Stimulated activated CD4-positive, alpha-beta T cell treated with anti-CD3 and anti-CD28 coated beads, Interleukin-2, amount 100 ng/mL, for 24 hours (primary cell): ENCODE data around the gene EIF6.
"Not testable (repeated sequence)": the region's sequence is repeated elsewhere in the genome, so short reads cannot be mapped to it uniquely, and the experiment has no call there.

Experiments
- DNase-seq, 2 donors: peaks; one replicate each; pipeline ENCODE4 v3.0.0-alpha.2; 2020

The EIF6 gene

DNA sequence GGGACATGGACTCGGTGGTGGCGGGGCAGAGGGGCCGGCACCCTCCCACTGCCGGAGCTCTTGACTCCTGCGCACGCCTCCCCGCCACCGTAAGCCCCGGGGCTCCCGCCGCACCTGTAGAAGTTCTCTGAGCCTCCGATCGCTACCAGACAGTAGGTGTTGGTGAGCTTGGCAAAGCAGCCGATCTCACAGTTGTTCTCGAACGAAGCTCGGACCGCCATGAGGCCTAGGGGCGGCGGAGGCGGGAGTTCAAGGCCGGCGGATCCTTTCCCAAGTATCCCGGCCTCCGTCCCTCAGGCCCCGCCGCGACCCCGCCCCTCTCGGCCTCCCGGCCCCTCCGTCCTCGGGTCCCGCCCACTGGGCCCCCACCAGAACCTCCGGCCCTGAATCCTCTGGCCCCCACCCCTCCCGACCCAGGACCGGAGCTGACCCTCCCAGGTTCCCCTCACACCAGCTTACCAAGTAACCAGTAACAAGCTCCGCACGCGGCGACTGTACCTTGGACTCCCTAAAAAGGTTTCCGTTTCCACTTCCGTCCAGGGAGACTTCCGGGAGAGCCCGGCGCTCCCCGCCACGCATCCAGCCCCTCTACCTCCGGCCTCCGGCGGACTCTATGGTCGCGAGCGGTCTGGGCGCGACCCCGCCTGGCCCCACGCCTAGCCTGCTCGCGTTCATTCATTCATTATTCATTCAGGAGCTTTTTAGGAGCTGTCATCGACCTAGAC is at the start of gene EIF6:
Gene EIF6 (minus strand): TSS at position 506 of the 725 bp plus-strand sequence. CDS start 285 bp downstream, at position 221.
- DNase-seq, result peak; percentile 82 to 83

- no peak for DNase-seq
These were observed 49.0 kb upstream of the EIF6 start for GRCh38 chr20:35333606-35334005.

GRCh38 chr20:35332540-35333200 is 48.1 kb upstream of the EIF6 start:
- no peak for DNase-seq

- peak; percentile 60 to 65 for DNase-seq
These were observed 45.0 kb upstream of the EIF6 start for GRCh38 chr20:35329435-35330139.

GRCh38 chr20:35328689-35329088 is 44.1 kb upstream of the EIF6 start:
- DNase-seq, result no peak

DNA sequence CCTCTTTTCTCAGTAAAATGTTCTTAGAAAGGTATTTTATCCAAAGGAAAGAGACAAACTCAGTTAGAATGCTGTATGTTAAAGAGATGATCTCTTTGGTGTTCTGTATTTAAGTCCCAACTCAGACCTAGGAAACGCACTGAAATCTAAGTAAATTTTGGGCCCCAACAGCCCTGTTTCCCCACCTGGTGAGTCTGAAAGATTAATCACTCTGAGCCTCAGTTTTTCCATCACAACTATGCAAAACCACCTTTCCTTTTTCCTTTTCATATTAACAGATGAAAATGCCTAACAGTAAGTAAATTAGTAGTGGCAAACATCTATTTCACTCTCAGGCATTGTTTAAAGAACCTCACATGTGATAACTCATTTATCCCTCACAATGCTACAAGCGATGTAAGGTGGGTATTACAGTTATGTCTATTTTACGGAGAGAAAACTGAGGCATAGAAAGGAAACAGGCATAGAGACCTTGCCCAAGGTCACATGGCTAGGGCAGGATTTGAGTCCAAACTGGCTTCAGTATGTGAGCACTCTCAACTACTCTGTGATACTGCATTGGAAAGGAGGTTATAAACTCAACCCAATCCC is 43.6 kb upstream of the EIF6 start:
- no peak for DNase-seq

DNA sequence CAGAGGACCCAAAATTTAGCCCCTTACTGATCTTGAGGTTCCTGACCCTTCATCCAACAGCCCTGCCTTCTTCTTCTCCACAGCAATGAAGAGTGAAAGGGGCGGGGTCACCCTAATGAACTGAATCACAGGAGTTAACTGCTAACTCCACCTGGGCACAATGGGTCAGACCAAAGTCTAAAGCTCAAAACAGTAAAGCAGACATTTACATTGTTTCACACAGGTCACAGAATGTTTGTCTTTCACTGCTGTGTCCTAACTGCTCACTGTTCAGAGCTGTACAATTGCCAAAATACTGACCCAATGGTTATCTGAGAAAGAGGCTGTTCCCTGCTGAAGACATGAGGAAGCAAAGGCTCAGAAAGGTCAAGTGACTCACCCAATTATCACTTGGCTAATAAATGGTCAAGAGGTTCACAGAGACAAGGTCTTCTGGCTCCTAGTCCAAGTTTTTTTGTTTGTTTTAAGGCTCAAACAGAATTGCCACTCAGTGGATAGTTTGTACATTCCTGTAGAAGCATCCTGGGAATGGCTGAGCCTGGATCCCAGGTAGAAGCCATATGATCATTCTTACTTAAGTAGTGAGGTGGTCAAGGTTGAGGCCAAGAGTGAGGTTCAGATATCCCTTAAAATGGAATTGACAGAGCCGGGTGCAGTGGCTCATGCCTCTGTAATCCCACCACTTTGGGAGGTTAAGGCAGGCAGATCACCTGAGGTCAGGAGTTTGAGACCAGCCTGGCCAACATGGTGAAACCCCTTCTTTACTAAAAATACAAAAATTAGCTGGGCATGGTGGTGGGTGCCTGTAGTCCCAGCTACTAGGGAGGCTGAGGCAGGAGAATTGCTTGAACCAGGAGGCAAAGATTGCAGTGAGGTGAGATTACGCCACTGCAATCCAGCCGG is 42.8 kb upstream of the EIF6 start:
- no peak for DNase-seq

DNA sequence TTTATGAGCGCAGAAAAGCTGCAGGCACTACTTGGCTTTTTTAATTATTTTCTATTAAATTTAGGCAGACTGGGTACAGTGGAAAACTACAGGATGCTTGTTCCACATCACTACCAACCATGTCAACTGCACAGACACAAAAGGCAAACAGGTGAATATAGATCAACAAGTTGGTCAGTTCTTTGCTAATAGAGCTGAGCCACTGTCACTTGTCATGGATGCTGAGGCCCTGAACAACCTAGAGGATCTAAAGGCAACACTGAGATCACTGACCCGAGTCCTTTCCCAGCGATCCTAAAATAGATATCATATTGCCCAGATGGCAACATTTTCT is 42.1 kb upstream of the EIF6 start:
- no peak for DNase-seq

- DNase-seq, result no peak
These were observed 41.6 kb upstream of the EIF6 start for GRCh38 chr20:35326021-35326739.

DNA sequence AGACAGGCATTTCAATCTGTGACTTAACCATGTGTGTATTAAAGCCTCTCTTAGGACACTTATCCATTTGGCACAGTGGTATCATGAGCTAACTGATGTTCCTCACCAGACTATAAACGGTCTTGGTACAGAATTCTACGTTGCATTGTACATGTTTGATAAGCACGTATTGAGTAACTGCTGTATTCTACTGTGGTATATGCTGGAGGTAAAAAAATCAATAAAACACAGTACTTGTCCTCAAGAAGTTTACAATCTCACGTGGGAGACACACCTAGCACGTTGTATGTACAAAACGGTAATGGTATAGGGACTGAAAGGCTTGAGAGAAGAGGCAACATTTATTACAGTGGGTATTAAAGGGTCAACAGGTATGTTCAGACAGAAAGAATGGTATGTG is 40.8 kb upstream of the EIF6 start:
- no peak for DNase-seq

DNA sequence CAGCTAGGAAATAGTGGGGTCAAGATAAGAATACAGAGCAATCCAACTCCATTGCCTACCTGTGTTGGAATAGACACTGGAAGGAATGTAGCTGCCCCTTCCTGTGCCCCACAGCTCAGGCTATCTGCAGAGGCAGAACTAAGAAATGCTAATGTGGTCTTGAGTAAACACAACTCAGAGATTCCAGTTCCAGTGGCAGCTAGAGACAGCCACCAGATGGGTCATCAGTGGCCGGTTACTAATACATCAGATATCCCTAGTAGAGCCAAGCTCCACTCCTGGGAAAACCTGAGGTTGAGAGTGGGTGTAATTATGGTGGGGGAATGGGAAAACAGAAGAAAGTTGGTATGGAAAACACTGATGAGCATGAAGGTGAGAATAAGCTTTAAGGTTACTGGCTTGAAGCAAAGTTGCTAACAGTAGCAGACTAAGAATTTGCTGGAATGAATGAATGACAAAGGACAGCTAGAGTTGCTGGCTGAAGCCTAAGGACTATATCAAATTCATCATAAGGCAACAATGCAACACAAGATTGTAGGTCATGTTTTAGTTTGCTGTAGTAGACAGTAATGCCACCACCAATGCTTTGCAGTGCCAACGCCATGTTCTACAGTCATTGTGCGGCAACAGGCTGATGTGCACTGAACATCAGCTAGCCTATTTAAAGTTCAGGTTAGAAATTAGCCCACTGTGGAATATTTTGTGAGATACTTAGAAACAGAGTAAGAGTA is 36.0 kb upstream of the EIF6 start:
- DNase-seq, result no peak

DNA sequence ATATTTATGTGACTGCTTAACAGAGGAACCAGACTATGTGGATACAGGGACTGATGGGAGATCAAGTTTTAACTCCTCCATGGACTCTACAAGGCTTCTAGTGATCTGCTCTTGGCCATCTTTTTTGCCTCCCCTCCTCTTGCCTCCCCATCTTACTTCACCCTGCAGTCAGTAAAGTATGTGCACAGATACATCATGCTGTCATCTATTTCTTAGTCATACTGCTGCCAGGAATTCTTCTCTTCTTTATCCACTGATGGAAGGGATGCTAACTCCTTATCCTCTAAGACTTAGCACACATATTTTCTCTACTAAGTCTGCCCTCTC is 35.3 kb upstream of the EIF6 start:
- DNase-seq, result no peak

- DNase-seq, result no peak
These were observed 34.8 kb upstream of the EIF6 start for GRCh38 chr20:35319192-35319870.

- no peak for DNase-seq
These were observed 34.1 kb upstream of the EIF6 start for GRCh38 chr20:35318502-35319157.

DNA sequence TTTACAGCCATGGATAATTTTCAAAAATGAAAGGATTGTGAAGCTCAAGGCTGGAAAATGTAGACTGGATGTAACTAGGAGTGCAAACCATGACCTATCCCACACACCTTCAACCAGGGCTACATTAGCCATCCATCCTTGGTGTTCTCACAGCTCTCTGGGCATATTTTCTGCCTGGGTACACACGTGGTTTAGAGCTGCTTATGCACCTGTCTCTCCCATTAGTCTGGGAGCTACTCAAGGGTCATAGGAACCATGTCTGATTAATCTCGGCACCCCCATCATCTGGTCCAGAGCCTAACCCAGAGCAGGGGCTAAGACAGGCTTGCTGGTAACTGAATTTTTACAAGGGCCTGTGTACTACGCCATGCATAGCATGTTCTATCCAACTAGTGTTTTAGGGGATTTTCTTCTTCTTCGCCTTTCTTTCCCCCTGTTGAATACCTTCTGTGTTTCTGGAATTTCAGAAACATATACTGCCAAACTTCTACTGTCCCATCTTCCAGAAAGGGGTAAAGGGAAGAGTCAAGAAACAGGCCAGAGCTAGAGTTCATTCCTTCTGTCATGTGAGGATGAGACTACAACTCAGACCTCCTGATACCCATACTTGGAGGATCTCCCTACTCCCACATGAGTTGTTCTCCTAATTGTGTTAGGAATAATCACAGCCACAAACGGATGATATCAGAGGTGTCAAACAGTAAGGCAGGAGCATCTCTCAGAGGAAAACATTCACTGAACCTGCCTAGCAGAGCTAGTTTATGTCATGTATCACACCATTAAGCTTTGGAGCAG is 33.0 kb upstream of the EIF6 start:
- DNase-seq, result no peak

- DNase-seq, result no peak
These were observed 31.5 kb upstream of the EIF6 start for GRCh38 chr20:35316086-35316485.

GRCh38 chr20:35315632-35316020 is 31.1 kb upstream of the EIF6 start:
- DNase-seq, result not testable (repeated sequence)

DNA sequence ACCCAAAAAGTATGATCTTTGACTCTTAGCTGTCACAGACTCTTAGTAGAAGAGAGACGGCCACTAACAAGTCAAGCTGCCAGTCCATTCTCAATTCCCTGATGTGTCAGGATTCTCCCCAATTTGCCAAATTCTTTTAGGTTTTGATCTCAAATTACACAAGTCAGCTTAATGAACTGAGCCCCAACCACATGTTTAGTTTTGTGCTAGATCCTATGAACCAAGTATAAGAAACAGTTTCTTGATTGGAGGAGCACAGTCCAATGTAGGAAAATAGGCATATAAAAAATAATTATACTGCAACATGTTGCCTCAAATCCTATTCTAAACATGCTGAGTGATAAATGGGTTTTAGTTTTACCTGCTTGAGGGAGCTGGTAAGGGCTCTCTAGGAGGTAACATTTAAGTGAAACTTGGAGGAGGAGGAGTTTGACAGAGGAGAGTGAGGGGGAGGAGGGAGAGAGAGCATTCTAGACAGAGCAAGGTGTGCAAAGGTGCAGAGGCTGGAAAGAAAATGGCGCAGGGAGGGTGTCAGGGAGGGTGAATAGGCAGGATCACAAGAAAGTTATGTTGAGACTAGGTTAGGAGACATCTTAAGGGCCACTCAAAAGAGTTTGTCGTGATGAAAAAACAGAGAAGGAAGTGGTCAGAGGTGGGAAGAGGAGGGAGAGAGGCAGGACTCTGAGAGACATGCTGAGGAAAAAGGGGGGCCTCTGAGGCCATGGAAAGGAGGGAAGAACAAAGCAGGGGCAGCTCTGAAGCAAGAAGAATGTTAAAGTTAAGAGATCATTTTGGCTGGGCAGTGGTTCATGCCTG is 30.5 kb upstream of the EIF6 start:
- no peak for DNase-seq
